Neural crest cell (in vitro differentiated cells): ENCODE data around the gene TTC7B. TPM values are rescaled to one million over a fixed set of nuclear protein-coding genes. Genes with fewer than 3 reads are reported as not detected.
"Not testable (repeated sequence)": the region's sequence is repeated elsewhere in the genome, so short reads cannot be mapped to it uniquely, and the experiment has no call there.

Source experiments
- DNase-seq: peaks from one replicate; pipeline ENCODE4 v3.0.0; 2021; ENCODE audit warnings: low read depth, mixed read lengths, low spot score
- H3K27ac Mint-ChIP-seq: one replicate; pipeline ENCODE4 v1.8.0; 2021; ENCODE audit warnings: mild to moderate bottlenecking, mixed read lengths; ENCODE audit not compliant: unreplicated experiment
- H3K27me3 Mint-ChIP-seq: 2 replicates; pipeline ENCODE4 v1.8.0; 2021; ENCODE audit warnings: low read depth, mild to moderate bottlenecking, mixed read lengths
- H3K36me3 Mint-ChIP-seq: 2 replicates; pipeline ENCODE4 v1.8.0; 2021; ENCODE audit warnings: low read depth, mild to moderate bottlenecking, mixed read lengths
- H3K4me1 Mint-ChIP-seq: 2 replicates; pipeline ENCODE4 v1.8.0; 2021; ENCODE audit warnings: mixed read lengths
- H3K4me3 Mint-ChIP-seq: one replicate; pipeline ENCODE4 v1.8.0; 2021; ENCODE audit warnings: mild to moderate bottlenecking, mixed read lengths
- H3K9me3 Mint-ChIP-seq: 2 replicates; pipeline ENCODE4 v1.8.0; 2021; ENCODE audit warnings: mixed read lengths
- total RNA-seq: library from RNA; stranded (reverse); gene quantifications from 2 replicates; pipeline ENCODE4 v1.2.1, GENCODE V29; 2021
- TF ChIP-seq, protein P1 (sequence below): fragments of 200-600 bp; sonication (generic); conservative IDR thresholded peaks from 2 replicates; pipeline ENCODE4 v1.5.0; 2021; ENCODE audit warnings: antibody characterized with exemption, mild to moderate bottlenecking

The TTC7B gene
- total RNA-seq, 1 donor from 2014 or later: 56.4 TPM

DNA sequence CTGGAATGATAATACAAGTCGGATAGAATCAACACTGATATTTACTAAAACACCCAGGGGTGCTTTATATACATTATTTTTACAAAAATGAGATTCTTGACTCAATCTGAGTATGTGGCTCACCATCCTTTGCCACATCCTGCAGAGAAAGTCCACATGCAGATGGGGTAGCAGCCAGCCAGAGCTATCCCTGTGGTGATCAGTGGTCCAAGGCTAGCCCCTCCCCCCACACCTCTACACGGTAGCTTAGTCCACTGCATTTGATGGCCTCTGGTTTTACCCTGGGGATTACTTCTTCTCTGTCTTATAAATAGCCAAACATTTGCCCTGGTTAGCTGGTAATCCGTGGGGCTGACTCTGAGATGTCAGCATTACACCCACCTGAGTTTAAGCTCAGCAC is 28.1 kb upstream of the TTC7B start:
- TF ChIP-seq, protein P1, sequence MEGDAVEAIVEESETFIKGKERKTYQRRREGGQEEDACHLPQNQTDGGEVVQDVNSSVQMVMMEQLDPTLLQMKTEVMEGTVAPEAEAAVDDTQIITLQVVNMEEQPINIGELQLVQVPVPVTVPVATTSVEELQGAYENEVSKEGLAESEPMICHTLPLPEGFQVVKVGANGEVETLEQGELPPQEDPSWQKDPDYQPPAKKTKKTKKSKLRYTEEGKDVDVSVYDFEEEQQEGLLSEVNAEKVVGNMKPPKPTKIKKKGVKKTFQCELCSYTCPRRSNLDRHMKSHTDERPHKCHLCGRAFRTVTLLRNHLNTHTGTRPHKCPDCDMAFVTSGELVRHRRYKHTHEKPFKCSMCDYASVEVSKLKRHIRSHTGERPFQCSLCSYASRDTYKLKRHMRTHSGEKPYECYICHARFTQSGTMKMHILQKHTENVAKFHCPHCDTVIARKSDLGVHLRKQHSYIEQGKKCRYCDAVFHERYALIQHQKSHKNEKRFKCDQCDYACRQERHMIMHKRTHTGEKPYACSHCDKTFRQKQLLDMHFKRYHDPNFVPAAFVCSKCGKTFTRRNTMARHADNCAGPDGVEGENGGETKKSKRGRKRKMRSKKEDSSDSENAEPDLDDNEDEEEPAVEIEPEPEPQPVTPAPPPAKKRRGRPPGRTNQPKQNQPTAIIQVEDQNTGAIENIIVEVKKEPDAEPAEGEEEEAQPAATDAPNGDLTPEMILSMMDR: no peak
- Mint-ChIP-seq H3K9me3 (no peaks in the 10 kb centered on the region), H3K27me3 (no peaks in the 10 kb centered on the region), H3K36me3 (no peaks in the 10 kb centered on the region), H3K4me3 (no peak overlapping the region), H3K27ac (no peak overlapping the region), H3K4me1 (peaks cover 24% of the 10 kb centered on the region)
- DNase-seq: no peak

DNA sequence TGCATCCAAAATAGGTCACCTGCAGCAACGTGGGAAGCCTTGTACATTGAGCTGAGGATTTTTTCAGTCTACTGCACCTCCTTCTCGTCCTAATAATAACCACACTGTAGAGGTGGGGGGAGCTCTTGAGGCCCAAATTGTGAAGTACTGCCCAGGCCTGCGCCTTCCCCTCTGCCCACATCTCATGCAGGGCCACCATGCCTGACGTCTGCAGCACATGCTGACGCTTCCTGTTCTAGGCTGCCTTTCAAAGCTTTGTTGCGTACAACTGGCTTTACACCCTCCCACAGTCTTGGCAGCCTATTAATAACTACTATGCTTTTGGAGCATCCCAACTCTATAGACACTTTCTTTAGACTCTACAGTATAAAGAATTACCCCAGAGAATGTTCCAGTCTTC is 26.5 kb upstream of the TTC7B start:
- TF ChIP-seq, protein P1: no peak
- H3K27ac Mint-ChIP-seq: no peak overlapping the region
- no peak for DNase-seq
- no peaks in the 10 kb centered on the region for H3K9me3 Mint-ChIP-seq
- no peaks in the 10 kb centered on the region for H3K27me3 Mint-ChIP-seq
- peaks cover 18% of the 10 kb centered on the region for H3K4me1 Mint-ChIP-seq
- no peak overlapping the region for H3K4me3 Mint-ChIP-seq
- no peaks in the 10 kb centered on the region for H3K36me3 Mint-ChIP-seq

DNA sequence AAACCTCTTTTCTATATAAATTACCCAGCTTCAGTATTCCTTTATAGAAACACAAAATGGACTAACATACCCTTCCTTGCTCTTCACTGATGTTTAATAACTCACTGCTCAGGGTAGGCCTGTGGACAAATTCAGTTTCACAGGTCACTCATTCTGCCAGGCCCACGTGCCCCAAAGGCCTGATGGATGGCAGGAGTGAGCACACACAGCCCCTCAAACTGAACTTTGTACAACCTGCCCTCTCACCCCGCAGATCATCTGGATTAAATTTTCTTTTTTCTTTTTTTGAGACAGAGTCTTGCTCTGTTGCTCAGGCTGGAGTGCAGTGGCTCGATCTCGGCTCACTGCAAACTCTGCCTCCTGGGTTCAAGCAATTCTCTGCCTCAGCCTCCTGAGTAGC is 24.4 kb upstream of the TTC7B start:
- H3K4me3 Mint-ChIP-seq, H3K9me3 Mint-ChIP-seq, H3K27me3 Mint-ChIP-seq, DNase-seq, H3K27ac Mint-ChIP-seq, H3K36me3 Mint-ChIP-seq: not testable (repeated sequence)
- peaks cover 10% of the 10 kb centered on the region for H3K4me1 Mint-ChIP-seq

DNA sequence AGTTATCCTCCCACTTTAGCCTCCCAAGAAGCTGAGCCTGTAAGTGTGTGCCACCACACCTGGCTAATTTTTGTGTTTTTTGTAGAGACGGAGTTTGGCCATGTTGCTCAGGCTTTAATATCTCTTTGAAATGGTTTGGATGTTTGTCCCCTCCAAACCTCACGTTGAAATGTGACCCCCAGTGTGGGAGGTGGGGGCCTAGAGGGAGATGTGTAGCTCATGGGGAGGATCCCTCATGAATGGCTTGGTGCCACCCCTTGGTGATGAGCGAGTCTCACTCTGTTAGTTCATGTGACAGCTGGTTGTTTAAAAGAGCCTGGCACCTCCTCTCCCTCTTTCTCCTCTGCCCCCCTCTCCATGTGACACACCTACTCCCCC is 23.6 kb upstream of the TTC7B start:
- no peak overlapping the region for H3K4me3 Mint-ChIP-seq
- no peaks in the 10 kb centered on the region for H3K36me3 Mint-ChIP-seq
- no peaks in the 10 kb centered on the region for H3K9me3 Mint-ChIP-seq
- H3K27me3 Mint-ChIP-seq: no peaks in the 10 kb centered on the region
- H3K4me1 Mint-ChIP-seq: peaks cover 10% of the 10 kb centered on the region
- no peak for DNase-seq
- peak overlapping the region; percentile 50 for H3K27ac Mint-ChIP-seq
- TF ChIP-seq, protein P1: no peak

DNA sequence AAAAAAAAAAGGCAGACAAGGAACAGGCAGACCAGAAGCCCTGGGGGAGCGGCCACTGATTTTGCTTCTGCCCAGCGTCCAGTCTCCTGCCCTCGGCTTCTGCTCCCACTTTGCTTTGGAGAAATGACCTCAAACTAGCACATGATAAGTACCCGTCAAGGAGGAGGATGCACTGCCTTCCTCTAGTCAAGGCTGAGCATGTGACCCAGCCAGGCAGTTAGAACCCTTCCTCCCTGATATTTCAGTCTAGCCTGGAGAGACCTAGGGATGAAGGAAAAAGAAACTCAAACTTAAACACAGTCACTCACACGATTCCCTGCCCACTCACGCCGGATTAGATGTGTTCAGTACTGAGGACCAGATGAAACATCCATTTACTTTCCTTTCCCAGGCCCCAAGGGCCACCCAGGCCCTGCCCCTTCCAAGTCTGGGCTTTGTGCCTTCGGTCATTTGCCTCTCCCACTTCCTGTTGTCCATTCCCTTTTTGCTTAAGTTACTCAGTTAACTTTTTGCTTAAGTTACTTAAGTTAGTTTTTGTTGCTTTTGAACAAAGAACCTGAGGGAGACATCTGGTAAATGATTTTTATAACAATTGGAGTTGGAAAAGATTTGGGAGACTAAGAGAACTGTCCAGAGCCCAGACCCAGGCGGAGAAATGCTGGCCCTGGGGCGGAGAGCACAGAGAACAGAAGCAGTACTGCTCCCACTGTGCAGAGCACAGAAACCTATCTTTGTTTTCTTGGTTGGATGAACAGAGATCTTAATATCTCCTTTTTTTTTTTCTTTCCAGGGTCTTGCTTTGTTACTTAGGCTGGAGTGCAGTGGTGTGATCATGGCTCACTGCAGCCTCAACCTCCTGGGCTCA is 23.0 kb upstream of the TTC7B start:
- TF ChIP-seq, protein P1: no peak
- H3K27me3 Mint-ChIP-seq: no peaks in the 10 kb centered on the region
- no peak overlapping the region for H3K4me3 Mint-ChIP-seq
- H3K27ac Mint-ChIP-seq: peak overlapping the region; percentile 86
- peaks cover 10% of the 10 kb centered on the region for H3K4me1 Mint-ChIP-seq
- H3K36me3 Mint-ChIP-seq: no peaks in the 10 kb centered on the region
- no peak for DNase-seq
- no peaks in the 10 kb centered on the region for H3K9me3 Mint-ChIP-seq

DNA sequence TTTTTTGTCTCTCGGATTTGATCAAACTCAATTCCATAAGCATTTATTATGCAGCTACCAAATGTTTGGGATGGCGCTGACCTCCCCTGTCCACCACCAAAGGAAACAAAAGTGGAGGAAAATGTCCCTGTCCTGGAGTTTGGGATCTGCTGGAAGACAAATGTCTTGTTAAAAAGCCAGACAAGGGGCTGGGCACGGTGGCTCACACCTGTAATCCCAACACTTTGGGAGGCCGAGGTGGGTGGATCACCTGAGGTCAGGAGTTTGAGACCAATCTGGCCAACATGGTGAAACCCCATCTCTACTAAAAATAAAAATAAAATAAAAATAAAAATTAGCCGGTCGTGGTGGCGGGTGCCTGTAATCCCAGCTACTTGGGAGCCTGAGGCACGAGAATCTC is 22.3 kb upstream of the TTC7B start:
- H3K9me3 Mint-ChIP-seq, H3K4me3 Mint-ChIP-seq, H3K27me3 Mint-ChIP-seq, DNase-seq, H3K27ac Mint-ChIP-seq, H3K36me3 Mint-ChIP-seq: not testable (repeated sequence)
- H3K4me1 Mint-ChIP-seq: peaks cover 10% of the 10 kb centered on the region
